HG03571 (cell line): ENCODE measurements around the gene SVEP1.
"Not testable (repeated sequence)": the region's sequence is repeated elsewhere in the genome, so short reads cannot be mapped to it uniquely, and the experiment has no call there.

Source experiments
- ATAC-seq: cut with Tn5 transposase; IDR thresholded peaks from one replicate; pipeline ENCODE4 v1.9.1; 2021; ENCODE audit not compliant: unreplicated experiment

Gene SVEP1

DNA sequence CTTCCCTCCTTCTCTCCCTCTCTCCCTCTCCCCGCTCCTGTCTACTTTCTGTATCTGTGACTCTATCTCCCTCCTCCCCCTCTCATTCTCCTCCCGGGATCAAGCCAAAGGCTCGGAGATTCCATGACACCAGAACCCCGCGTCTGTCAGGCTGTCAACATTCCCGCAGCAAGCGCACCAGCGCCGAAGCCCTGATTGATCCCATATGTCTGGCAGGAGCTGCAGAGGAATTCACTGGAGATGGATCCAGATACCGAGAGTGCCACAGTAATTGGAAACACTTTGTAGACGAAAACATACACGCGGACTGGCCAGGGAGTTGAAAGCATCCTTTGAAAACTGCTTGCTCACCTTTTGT, 300 bp upstream of the SVEP1 start:
- ATAC-seq = no peak

DNA sequence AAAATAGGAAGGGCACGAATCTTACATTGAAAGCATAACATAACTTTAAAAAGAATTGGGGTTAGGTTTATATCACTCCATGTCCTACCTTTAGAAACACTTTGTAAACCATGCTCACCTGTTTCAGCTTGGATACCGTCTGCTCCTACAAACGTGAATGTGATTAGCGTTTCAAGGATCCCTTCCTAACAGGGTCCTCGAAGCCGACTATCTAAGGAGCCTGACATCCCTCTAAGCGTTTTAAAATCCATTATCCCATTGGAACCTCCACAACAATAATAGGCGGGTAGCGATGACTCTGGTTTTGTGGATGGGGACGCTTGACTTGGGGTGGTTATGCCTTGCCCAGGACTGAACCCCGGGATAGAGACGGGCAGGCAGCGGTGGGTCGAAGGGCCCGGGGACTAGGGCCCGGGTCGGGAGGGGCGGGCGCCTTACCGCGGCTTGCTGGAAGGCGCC, 937 bp downstream of the SVEP1 start:
- no peak for ATAC-seq

DNA sequence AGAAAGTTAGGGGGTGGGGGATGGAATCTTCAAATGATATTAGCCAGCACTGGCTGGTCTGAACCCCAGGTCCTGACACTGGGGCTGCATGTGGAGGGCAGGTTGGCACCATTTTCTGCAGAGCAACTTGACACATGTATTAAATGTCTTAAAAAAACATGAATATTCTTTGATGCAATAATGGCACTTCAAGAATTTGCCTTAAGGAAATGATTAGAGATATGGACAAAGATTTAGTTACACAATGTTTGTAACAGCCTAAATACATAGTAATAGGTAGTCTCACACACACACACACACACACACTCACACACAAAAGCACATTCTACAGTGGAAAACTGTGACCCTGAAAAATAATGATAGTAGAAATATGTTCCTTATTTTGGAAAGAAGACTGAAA, 3.6 kb downstream of the SVEP1 start:
- ATAC-seq = no peak

DNA sequence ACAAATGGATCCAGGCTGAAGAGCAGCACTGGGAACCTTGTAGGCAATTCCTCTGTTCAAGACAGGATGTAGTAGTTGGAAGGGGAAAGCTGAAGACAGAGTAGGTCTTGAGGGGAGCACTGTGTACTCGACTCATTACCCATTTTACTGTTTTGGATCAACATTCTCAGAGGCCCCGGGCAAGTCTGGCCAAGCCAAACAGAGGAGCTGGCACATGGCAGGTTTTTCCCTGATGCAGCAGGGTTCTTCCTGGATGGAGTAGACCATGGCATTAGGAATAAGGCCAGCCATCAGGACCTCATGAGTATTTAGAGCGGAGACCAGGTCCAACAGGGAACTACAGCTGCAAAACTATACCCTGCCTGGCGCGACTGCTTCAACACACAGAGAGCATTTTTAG, 4.4 kb downstream of the SVEP1 start:
- no peak for ATAC-seq

DNA sequence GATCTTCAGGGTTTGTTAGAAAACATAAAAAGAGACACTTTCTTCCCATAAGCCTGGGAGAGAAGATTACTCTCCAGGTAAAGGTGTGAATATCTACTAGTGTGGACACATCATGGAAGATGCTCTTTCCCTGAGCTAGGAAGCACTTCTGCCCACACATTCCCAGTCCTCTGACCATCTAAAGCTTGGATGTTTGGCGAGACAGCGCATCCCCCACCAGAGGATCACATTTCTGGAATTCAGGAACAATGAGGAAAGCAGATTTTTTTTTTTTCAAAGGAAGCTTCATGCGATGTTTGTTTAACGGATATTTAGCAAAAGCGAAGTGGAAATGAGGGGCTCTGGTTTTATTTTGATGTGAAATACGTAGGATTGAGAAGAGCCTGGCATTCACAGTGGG, 6.2 kb downstream of the SVEP1 start:
- no peak for ATAC-seq

DNA sequence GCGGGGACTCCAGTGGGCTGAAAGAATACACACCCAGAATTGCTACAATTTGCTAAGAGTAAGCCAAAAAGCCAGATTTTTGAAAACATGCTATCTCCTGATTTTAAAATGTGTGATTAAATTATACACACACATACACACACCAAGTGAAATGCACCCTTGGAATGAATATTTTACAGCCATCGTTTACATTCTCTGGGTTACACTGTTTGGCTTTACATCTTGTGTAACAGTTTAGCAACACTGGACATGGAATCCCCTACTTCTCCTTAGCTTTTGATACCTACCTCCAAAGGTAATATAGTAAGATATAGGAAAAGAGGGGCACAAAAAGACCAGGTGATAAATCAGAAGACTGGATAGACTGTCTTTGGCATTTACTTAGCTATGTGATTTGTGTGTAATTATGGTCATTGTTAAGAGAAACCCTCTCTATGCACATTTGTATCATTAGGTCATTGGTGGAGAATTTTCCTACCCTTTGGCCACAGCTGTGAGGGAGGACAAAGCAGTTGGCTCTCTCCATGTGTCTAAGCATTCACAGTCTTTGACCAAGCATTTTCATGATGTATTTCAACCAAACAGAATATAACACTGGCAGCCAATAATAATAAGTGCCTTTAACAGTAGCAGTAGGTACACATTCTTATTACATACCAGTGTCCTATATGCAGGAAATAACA, 7.6 kb downstream of the SVEP1 start:
- ATAC-seq = no peak

DNA sequence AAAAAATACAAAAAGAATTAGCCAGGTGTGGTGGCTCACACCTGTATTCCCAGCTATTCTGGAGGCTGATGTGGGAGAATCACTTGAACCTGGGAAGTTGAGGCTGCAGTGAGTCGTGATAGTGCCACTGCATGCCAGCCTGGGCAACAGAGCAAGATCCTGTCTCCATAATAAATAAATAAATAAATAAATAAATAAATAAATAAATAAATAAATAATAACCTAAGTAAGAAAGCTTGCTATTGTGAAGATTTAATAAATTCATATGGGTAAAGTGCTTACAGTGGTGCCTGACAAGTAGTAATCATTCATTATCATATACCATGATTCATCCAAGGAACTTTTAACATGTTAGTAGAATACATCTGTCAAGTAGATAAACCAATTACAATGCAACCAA, 13.4 kb downstream of the SVEP1 start:
- ATAC-seq = no peak

DNA sequence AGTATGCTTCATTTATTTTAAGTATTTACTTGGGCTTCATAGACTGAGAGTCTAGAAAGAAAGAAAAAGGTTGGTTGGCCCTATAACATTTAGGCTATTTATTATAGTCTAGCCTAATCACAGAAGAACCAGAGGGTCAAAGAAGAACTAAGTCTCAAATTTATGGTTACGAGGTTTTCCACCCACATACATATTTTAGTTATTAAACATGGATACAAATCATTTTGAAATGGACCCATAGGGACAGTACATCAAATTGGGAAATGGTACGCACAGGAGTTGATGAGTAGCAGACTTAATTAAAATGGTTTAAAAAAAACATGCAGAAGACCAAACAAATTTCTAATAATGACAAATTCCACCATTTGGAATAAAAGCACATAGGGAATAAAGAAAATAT, 17.7 kb downstream of the SVEP1 start:
- no peak for ATAC-seq

DNA sequence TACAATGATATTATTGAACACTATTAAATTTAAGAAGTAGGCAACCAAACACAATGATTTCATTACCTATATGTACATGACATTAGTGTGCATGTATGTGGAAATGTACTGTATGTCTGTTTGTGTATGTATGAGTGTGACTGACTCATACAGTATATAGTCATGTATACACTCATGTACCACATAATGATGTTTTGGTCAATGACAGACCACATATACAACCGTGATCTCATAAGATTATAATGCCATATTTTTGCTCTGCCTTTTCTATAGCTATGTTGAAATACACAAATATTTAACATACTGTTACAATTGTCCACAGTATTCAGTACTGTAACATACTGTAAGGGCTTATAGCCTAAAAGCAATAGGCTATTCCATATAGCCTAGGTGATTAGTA, 19.7 kb downstream of the SVEP1 start:
- ATAC-seq = no peak

DNA sequence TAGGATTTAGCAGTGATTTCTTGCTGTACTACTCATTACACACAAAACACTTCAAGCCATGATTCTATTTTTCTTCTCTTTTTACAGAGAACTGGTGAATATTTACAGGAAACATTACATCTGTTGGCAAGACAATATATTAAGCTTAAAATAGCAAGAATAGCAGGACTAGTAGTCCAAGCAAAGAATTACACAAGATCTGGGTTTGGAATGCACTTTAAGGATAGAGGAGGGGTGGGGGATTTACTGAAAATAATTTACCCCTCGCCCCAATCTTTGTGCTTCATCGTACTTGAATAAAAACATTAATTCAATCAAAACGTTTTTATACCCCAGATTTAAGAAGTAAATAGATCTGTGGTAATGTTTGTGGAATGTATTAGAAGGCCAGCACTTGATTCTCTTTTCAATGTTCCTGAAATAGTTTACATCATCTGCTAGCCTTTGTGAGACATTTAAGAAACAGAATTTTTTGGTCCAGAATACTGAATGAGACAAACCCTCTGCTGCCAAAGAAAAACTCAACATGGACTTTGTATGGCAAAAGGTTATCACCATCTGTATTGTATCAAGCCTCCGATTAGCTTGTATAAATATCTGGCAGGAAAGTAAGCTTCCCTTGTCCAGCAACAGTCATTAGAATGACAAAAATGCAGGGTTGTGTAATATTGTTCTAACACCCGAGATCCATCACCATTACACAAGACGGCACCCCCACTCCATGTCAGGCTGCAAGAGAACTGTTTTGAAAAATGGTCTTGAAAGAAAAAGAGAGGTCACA, 23.8 kb downstream of the SVEP1 start:
- no peak for ATAC-seq

DNA sequence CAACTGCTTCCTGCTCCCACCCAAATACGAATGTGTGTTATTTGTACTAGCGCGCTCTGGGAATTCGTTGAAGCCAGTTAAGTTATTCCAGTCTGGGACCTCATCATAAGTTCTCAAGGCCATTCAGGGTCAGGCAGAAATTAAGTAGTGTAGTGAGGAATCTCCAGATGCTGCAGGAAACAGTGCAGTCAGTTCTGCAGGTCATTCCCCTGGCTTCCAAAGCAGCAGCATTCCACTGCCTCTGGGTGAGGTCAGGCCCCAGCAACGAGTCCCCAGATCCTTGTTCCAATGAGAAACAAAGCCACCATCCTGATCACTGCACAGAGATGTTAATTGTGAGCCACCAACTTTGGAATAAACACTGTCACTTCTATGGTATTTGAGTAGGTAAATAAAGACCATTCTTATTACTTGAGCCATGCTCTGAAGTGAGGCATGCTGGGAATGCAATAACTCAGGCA, 33.1 kb downstream of the SVEP1 start:
- ATAC-seq = no peak

DNA sequence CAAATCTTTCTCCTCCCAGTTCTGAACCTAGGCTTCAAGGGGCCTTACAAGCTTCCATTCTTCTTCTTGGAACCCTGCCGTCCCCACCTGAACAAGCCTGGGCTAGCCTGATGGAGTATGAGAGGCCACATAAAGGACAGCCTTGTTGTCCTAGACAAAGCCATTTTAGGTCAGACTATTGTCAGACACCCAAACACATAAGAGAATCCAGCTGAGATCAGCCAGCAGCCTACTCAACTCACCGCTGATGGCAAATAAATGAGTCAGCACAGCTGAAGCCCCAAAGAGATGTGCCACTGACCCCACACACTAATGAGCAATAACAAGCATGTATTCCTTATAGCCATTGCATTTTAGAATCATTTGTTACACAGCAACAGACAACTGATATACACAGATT, 33.8 kb downstream of the SVEP1 start:
- no peak for ATAC-seq

DNA sequence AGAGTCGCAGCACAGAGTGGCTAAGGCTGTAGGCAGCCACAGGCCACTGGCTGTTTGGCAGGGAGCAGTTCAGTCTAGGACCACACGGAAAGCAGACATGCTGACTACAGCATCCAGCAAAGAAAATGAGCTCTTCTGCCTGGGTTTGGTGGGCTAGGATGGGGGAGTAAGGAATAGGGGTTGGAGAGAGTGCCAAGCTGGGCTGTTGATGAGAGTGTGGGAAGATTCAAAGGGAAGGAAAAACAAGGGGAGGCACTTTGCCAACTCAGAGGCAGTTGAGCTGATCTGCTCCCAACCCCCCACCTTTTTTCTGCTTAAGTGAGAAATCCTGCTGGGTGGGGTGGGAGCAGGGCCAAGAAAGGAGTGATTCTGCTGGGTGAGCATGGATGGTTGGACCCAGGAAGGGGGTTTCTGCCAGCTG, 35.9 kb downstream of the SVEP1 start:
- no peak for ATAC-seq

DNA sequence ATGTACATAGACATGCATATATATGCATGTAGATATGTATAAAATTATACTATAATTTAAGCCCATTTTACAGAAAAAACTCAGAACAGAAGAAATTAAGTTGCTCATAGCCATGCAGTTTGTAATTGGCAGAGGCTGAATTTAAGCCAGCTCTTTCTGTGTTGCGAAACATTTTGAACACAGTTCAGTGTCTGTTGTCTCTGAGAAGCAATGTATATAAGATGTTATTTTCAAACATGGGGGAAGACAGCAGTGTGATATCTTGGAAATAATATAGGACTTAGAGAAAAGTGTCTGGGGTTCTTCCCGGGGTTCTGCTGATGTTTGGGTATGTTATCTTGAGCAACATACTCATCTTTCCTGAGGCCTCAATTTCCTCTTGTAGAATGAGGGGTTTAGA, 37.6 kb downstream of the SVEP1 start:
- ATAC-seq = no peak

DNA sequence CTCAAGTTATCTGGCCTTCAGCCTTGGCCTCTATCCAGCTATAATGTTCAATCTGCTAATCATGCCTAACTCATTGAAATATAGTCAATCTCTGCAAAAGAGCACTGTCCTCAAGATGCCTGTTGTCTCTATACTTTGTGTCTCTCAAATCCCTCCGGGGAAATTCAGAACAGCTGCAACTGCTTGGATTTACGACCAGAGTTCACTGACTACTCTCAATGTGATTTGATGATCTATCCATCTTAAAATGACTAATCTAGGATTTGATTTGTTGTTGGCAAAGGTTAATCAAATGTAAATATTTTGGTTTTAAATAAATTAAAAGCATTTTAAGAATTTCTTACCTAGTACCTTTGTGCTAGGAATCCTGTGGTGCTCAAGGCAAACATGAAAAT, 40.9 kb downstream of the SVEP1 start:
- ATAC-seq = no peak

DNA sequence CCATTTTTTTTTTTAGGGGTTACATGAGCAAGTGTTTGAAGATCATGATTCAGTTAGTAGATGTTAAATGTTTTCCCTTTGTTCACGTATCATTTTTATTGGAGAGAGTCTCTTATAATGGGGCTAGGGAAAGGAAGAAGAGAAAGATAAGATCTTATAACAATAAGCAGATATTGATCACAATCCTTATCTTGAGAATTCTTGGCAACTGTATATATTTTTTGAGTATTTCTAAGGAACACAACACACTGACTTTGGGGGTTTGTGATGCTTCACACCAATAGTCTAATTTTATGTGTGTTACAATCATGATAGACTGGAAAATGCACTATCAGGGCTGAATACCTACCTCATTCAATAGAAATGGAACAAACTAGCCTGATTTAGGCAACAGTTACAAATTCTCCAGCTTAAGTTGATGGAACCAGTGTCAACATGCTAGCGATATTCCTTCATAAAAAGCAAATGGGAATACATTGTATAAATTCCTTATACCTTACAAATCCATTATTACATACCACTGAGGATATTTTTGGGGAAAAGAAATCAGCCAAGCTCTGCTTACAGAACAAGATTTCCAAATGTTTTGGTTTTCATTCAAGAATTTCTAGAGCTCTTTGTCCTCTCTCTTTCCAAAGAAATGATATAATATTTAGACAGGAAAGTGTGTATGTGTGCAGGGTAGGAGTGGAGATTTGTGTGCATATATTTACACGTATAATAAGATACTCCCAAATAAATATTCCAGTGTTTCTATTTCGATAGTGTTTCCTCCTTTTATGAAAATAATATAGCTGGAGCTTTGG, 41.5 kb downstream of the SVEP1 start:
- ATAC-seq = no peak

DNA sequence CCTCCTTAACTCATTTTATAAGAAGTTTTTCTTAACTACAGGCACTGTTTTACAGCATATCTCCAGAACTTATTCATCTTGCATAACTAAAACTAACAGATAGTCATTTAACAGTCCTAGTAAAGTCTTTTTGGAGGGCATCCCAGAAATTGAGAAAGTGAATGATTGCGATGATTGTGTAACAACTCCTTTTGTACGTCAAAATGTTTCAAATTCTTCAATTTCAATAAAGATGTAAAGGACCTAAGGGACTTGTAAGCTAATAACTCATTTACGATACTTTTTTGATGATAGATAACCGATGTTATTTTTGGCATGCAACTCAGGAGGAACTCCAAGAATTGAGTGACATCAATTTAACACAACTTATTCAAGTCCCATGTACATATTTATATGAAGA, 42.7 kb downstream of the SVEP1 start:
- ATAC-seq = no peak

DNA sequence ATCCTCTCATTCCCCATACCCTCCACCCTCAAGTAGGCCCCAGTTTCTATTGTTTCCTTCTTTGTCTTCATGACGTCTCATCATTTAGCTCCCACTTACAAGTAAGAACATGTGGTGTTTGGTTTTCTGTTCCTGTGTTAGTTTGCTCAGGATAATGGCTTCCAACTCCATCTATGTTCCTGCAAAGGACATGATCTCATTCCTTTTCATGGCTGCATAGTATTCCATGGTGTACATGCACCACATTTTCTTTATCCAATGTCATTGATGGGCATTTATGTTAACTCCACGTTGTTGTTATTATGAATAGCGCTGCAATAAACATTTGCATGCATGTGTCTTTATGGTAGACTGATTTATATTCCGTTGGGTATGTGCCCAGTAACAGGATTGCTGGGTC, 45.4 kb downstream of the SVEP1 start:
- not testable (repeated sequence) for ATAC-seq

DNA sequence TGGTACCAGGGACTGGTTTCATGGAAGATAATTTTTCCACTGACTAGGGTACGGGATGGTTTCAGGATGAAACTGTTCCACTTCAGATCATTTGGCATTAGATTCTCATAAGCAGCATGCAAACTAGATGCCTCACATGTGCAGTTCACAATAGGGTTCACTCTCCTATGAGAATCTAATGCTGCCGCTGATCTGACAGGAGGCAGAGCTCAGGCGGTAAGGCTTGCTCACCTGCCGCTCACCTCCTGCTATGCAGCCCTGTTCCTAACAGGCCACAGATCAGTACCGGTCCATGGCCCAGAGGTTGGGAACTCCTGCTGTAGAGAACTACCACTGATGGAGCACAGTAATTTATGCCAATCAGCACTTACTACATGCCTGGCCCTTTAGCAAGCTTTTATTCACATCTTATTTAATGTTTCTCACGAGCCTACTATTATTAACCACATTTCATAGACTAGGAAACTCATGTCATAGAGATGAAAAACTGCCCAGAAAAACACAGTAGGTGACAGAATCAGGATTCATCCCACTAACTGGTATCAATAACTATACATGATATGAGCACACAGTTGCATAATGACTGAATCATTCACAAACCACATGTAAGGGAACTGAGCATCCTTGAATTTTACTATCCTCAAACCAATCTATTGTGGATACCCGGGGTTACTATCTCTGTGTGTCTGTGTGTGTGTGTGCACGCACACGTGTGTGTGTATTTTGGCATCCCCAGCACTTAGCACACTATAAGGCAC, 46.5 kb downstream of the SVEP1 start:
- ATAC-seq = no peak

DNA sequence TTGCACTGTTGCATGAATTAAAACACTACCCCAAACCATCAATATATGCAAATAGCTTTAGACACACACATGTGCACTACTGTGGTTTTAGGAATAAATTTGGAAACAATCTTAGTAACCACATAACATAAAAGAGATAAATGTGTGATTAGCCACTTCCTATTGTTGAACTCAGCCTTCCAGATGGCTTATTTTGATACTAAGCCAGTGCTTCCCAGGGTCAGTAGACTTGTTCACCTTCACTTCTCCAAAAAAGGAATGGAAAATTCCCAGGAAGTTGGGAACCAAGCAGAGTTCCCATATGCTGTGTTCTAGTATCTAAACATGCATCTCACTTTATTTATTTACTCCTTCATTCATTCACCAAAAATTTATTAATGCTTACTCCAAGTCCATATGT, 47.8 kb downstream of the SVEP1 start:
- no peak for ATAC-seq

DNA sequence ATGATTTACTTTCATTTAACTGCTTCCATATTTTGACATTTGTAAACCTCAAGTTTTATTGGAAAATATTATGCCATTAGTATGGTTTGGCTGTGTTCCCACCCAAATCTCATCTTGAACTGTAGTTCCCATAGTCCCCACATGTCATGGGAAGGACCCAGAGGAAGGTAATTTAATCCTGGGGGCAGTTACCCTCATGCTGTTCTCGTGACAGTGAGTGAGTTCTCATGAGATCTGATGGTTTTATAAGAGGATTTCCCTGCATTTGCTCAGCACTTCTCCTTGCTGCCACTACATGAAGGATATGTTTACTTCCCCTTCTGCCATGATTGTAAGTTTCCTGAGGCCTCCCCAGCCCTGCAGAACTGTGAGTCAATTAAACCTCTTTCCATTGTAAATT, 48.3 kb downstream of the SVEP1 start:
- ATAC-seq = not testable (repeated sequence)
